OCI-LY7 (cell line): ENCODE results near the gene ADSS1. TPM values are rescaled to one million over a fixed set of nuclear protein-coding genes. Genes with fewer than 3 reads are reported as not detected.

Source experiments
- BruUV-seq: library from RNA; stranded (reverse); fragments of 400-500 nt; replicated peaks from 2 replicates; lab custom pipeline; 2021; lab: Mats Ljungman, UMichigan
- CTCF ChIA-PET: fragments of 300-600 bp; sonication (Branson Sonifier 250); formaldehyde crosslinking; loops from one replicate; lab custom pipeline; 2022; ENCODE audit warnings: antibody characterized with exemption; ENCODE audit not compliant: unreplicated experiment; lab: Charles Lee
- POLR2A ChIA-PET: fragments of 300-600 bp; sonication (Branson Sonifier 250); formaldehyde crosslinking; loops from one replicate; lab custom pipeline; 2022; ENCODE audit warnings: antibody characterized with exemption; lab: Charles Lee
- DNase-seq: peaks from one replicate; pipeline ENCODE4 v3.0.0-alpha.2; 2015; ENCODE audit warnings: low spot score
- H2AFZ ChIP-seq: fragments of 200-600 bp; sonication (generic), shearing (Covaris generic); 2 replicates; pipeline ENCODE4 v1.6.1; 2014; ENCODE audit warnings: mild to moderate bottlenecking, antibody characterized with exemption, low read length, moderate library complexity
- H3K27ac ChIP-seq: fragments of 200-600 bp; sonication (generic); 2 replicates; pipeline ENCODE4 v1.5.1; 2014; ENCODE audit warnings: mixed run types, low read depth, mild to moderate bottlenecking, moderate library complexity, low read length, inconsistent platforms; ENCODE audit not compliant: poor library complexity, severe bottlenecking
- H3K36me3 ChIP-seq: fragments of 200-600 bp; sonication (generic); 2 replicates; pipeline ENCODE4 v1.6.1; 2014; ENCODE audit warnings: mild to moderate bottlenecking, antibody characterized with exemption, low read length, moderate library complexity, mixed read lengths; ENCODE audit not compliant: insufficient read depth
- H3K4me1 ChIP-seq: fragments of 200-600 bp; sonication (generic); 2 replicates; pipeline ENCODE4 v1.5.1; 2014; ENCODE audit warnings: mild to moderate bottlenecking, low read length; ENCODE audit not compliant: insufficient read depth, poor library complexity, severe bottlenecking
- H3K4me2 ChIP-seq: fragments of 200-600 bp; sonication (generic); 2 replicates; pipeline ENCODE4 v1.6.1; 2014; ENCODE audit warnings: mild to moderate bottlenecking, low read length
- H3K4me3 ChIP-seq: fragments of 200-600 bp; sonication (generic); 2 replicates; pipeline ENCODE4 v1.5.1; 2014; ENCODE audit warnings: mild to moderate bottlenecking, low read depth, low read length; ENCODE audit not compliant: poor library complexity, severe bottlenecking
- H3K79me2 ChIP-seq: fragments of 200-600 bp; sonication (generic); 2 replicates; pipeline ENCODE4 v1.6.1; 2016; ENCODE audit warnings: low read depth, mild to moderate bottlenecking, low read length, moderate library complexity, mixed read lengths; ENCODE audit not compliant: insufficient read depth
- H3K9me2 ChIP-seq: fragments of 200-600 bp; sonication (generic); 2 replicates; pipeline ENCODE4 v1.6.1; 2016; ENCODE audit warnings: mild to moderate bottlenecking, low read length, mixed read lengths; ENCODE audit not compliant: insufficient read depth
- H3K9me3 ChIP-seq: fragments of 200-600 bp; sonication (generic); 2 replicates; pipeline ENCODE4 v1.6.1; 2014; ENCODE audit warnings: mild to moderate bottlenecking, mixed run types, low read length, mixed read lengths
- H4K20me1 ChIP-seq: fragments of 200-600 bp; sonication (generic); 2 replicates; pipeline ENCODE4 v1.6.1; 2014; ENCODE audit warnings: mild to moderate bottlenecking, antibody characterized with exemption, low read length, moderate library complexity, mixed read lengths; ENCODE audit not compliant: insufficient read depth
- CTCF ChIP-seq: fragments of 200-600 bp; sonication (generic); conservative IDR thresholded peaks from 2 replicates; pipeline ENCODE4 v1.5.1; 2014; ENCODE audit warnings: mild to moderate bottlenecking, antibody characterized with exemption, low read length, moderate library complexity, mixed read lengths
- EZH2phosphoT487 ChIP-seq: fragments of 200-600 bp; sonication (generic); IDR thresholded peaks from 2 replicates; pipeline ENCODE4 v1.6.1; 2018; ENCODE audit warnings: low read depth, borderline replicate concordance, mild to moderate bottlenecking, mixed run types, antibody characterized with exemption, low read length, moderate library complexity, mixed read lengths
- intact Hi-C: fragments of 100-400 bp; cut with micrococcal nuclease; formaldehyde crosslinking; loops from one replicate; pipeline ENCODE4 v1.10.0; 2022; ENCODE audit not compliant: unreplicated experiment
- total RNA-seq, 2 experiments: library from RNA; depleted of rRNA in 1 of 2; stranded (reverse); fragments of >200 nt in 1 of 2; shearing (Covaris generic) in 1 of 2; gene quantifications; 2 replicates each; pipeline ENCODE4 v1.2.3, GENCODE V29; 2014 to 2022

Gene ADSS1
- total RNA-seq, 2 experiments from 2014 or later = 2.8 TPM; not detected in 1

- BruUV-seq = no TSS peak
- Histone ChIP-seq H3K27ac (no peak overlapping the region), H3K36me3 (no peaks in the 10 kb centered on the region), H2AFZ (no peak overlapping the region), H3K79me2 (no peaks in the 10 kb centered on the region), H3K4me1 (no peaks in the 10 kb centered on the region), H3K4me2 (no peak overlapping the region), H3K9me2 (no peaks in the 10 kb centered on the region), H4K20me1 (no peaks in the 10 kb centered on the region), H3K4me3 (no peak overlapping the region), H3K9me3 (no peaks in the 10 kb centered on the region)
- TF ChIP-seq EZH2phosphoT487 (no peak), CTCF (no peak)
- CTCF ChIA-PET = no interaction called here
- POLR2A ChIA-PET = no interaction called here
- intact Hi-C loops = no loop called here
- no peak for DNase-seq
Measured at GRCh38 chr14:104742586-104743455, 18.8 kb downstream of the ADSS1 start.

GRCh38 chr14:104743461-104744380 lies 19.7 kb downstream of the ADSS1 start:
- no peaks in the 10 kb centered on the region for H3K79me2 ChIP-seq
- intact Hi-C loops = no loop called here
- no peaks in the 10 kb centered on the region for H3K4me1 ChIP-seq
- DNase-seq = no peak
- no peaks in the 10 kb centered on the region for H3K9me3 ChIP-seq
- no peaks in the 10 kb centered on the region for H4K20me1 ChIP-seq
- no peak overlapping the region for H3K4me3 ChIP-seq
- ChIA-PET CTCF (no interaction called here), POLR2A (no interaction called here)
- no peak for TF ChIP-seq CTCF
- no peak for TF ChIP-seq EZH2phosphoT487
- no peak overlapping the region for H2AFZ ChIP-seq
- BruUV-seq = no TSS peak
- no peak overlapping the region for H3K4me2 ChIP-seq
- H3K36me3 ChIP-seq = no peaks in the 10 kb centered on the region
- no peak overlapping the region for H3K27ac ChIP-seq
- no peaks in the 10 kb centered on the region for H3K9me2 ChIP-seq
